ENCODE measurements around the gene EPHA8.

Gene EPHA8

DNA sequence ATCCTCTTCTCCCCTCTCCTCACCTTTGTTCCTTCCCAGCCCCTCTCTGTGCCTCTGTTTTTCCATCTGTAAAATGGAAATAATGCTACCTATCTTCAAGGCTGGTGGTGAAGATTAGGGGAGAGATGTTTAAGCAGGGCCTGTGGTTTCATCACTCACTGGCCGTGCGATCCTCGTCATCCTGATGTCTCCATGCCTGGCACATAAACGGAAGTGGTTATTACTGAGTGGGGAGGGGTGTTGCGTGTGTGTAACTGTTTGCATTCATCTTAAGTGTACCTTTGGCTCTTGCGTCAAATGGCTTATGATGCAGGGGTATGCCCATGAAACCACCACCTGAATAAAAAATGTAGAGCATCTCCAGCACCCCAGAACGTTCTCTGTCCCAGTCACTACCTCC, 56.0 kb downstream of the EPHA8 start:
- DNase-seq (ENCODE audit: low read depth) = no peak

DNA sequence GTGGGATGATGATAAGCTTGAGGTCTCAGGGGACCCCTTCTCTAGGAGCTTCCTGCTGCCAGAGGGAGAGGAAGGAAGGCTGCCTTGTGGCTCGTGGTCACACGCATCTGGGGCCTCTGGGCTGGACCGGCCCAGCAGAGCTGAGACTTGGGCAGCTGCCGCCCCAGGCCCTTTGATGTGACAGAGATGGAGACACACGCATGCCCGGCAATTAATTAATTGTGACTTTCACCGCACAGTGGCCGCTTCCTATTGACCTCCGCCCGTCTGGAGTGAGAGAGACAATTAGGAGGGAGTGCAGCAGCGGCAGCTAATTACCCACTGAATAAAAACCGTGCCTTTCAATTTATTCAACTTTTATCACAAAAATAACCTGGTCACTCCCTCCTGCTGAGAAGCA, 56.5 kb downstream of the EPHA8 start:
- DNase-seq (ENCODE audit: low read depth) = no peak

DNA sequence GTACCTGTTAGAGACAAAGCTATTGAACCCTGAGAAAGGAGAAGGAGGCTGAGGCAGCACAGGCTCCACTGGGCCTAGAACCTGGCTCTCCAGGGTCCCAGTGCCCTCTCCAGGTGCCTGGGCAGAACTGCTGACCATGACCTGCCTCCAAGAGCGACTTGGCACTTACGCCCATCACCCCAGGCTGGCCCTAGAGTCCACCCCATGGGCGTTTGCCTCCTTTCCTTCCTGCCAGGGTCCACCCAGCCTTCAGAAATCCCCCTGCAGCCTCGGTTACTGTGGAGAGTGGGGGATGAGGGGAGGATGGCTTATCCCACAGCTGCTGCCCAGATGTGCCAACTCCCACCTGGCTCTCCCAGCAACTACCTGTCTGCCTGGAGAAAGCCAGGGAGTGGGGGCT, 58.5 kb downstream of the EPHA8 start:
- no peak for DNase-seq (ENCODE audit: low read depth)

DNA sequence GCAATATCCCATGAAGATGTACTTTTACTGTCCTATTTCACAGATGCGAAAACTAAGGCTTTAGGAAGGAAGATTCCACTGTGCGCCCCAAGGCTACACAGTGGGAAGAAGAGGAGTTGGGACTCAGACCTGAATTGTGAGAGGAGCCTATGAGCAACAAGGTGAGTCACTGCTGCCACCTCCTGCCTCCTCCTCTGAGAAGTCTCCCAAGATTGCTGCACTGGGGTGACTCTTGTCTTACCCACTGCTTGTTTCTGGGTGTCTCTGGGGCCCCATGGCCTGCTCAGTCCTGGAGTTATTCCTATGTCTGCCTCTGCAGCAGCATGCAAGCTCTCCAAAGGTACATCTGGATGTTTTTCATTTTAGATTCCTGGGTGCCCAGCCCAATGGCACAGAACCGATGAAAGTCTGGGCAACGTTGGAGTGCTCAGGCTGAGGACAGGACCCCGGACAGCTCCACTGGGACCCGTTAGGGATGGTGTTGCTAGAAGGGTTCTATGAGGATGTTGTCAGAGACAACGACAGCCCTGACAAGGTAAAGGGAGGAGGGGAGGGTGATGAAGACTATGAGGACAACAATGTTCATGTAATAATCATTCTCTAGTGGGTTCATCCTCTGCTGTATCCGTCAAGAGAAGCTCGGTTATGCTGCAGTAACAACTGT, 62.1 kb downstream of the EPHA8 start:
- DNase-seq (ENCODE audit: low read depth) = no peak

DNA sequence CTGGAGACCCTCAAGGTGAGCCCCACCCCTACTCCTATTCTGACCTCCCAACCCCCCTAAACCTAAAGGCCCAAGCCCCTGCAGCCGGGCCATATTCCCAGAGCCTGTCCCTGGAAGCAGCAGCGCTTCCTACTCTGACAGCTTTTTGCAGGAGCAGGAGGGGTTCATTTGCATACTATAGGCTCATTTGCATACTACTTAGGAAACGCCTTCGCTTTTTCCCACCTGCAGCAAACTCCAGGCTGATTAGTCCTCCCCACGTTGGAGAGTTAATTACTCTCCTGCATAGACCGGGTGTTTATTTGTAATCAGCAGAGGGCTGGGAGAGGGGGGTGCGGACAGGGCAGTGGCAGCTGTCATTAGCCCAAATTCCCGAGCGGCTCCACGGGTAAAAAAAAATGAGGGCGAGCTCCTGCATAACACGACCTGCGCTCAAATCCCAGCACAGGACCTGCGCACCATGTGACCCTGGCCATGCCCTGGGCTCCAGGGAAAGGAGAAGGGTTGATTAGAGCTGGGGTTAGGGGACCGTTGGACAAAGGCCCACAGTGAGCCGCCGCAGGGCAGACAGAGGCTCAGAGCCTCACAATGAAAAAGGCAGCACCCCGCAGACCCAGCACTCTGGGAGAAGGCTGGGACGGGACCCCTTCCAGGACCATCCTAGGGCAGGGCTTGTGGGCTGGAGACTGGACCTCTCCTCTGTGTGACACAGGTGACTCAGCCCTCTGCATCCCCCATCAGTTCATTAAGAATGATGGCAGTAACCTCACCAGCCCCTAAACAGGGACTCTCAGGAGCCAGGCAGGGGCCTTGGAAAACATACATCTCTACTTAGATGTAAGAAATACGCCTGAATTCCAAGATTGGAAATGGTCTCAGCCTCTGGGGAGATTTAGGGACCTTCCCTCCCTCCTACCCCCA, 63.2 kb downstream of the EPHA8 start:
- DNase-seq (ENCODE audit: low read depth) = no peak

DNA sequence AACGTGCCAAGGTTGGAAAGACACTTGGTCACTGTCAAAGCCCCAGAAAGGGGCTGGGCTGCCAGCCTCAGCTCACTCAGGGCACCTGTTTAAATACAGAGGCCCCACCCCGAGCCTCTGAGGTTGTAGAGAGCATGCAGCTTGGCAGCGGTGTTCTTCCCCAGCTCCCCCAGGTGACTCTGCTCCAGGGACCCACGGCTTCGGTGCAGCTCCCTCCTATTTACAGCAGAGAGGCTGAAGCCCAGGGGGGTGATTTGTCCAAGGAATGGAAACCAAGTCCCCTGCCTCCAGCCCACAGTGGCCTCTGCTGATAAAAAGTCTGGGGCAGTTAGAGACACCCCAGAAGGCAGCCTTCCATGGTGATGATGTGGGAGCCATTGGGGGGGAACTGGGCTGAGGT, 64.0 kb downstream of the EPHA8 start:
- no peak for DNase-seq (ENCODE audit: low read depth)

DNA sequence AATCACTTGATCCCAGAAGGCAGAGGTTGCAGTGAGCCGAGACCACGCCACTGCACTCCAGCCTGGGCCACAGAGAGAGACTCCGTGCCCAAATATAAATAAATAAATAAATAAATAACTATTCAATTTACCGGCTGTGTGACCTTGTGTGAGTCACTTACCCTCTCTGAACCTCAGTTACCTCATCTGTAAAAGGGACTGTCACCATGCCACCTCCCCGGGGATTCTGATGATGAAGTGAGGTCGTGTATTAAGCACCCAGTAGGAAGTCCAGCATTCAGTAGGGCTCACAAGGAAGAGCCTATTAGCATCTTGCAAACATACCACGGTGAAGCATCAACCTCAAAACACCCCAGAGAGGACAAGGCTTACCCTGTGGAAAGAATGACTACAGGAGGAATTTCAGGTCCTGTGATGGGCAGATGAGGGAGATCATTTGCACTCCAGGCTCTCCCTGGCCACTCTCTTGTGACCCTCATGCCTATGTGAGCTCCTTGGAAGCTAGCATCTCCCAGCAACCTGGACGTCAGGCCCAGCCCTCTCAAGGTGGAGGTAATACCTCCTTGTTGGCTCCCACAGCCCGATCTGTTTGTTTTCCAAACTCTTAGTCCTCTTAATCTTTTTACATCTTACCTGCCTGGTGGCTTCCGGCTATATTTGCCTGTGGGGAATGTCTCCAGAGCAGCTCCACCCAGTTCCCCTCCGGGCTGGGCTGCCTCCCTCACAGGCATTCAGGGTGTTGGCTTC, 65.6 kb downstream of the EPHA8 start:
- no peak for DNase-seq (ENCODE audit: low read depth)

DNA sequence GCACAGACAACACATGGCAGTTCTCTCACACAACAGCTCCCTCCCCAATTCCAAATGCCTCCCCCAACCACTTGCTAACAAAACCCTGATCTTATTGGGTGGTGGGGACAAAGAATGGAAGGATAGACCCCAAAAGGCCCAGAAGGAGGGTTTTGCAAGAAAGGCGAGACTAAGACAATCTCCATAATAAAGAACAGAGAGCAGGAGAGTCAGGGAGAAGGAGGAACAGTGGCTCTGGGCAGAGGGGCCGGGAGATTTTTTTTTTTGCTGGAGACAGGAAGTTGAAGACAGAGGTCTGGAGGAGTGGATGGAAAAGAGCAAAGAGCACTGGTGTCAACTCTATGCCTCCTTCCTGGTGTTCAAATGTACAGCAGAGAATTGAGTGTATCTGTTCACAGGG, 66.6 kb downstream of the EPHA8 start:
- no peak for DNase-seq (ENCODE audit: low read depth)

DNA sequence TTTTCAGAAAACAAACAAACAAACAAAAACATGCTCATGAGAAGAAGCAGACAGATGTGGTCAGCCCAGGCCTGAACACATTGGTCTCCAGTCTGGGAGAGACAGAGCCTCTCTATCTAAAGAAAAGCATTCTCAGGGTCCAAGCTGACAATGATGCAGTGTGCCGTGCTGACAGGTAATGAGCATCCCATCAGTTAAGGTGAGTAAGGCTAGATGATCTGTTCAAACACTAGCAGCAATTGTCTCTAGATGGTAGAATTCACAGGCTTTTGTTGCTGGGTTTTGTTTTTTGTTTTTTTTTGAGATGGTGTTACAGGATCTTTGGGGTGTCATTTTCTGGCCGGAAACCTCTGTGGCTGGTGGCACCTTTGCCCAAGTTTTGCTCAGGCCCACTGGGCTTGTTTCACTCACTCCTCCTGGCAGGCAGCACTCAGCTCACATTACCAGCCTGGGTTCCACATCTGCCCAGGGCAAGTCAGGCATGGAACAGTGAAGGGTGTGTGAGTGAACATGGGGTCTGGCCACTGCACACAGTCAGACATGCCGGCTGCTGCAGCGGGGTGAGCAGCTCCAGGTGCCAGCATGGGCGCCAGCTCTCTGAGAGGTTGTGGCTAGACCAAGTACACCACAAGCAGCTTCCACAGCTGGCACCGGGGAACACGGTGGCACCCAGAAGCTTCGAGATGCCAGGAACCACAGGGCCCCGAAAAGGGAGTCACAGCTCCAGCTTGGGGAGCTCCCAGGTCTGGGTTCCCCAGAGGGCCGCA, 70.6 kb downstream of the EPHA8 start:
- no peak for DNase-seq (ENCODE audit: low read depth)

DNA sequence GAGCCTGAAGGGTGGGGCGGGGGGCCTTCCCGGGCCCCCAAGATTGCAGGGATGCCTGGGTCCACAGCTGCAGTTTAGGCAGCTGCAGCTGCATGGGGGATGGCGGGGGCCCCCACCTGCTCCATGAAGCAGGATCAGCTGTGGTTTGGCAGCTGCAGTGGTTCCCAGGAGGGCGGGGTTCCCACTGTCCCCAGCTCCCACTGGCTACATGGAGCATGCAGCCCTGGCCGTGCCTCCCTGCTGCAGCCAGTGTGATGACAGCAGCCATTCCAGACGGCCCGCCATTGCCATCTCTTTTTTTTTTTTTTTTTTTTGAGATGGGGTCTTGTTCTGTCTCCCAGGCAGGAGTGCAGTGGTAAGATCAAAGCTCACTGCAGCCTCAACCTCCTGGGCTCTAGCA, 72.1 kb downstream of the EPHA8 start:
- no peak for DNase-seq (ENCODE audit: low read depth)

DNA sequence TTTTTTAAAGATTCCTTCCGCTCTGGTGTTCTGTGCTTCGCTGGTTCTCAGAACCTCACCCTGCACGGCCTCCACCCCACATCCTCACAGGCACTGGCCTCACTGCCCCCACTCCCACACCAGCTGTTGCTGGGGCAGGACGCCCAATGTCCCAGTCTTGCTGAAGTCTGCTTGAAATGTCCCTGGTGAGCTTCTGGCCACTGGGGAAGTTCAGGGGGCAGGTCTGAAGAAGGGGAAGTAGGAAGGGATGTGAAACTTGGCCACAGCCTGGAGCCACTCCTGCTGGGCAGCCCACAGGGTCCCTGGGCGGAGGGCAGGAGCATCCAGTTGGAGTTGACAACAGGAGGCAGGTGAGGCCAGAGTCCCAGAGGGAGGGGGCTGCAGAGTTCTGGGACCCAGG, 73.1 kb downstream of the EPHA8 start, which contains the start of gene C1QA:
TSS of gene C1QA (plus strand) at position 276 of the 400 bp plus-strand sequence. CDS start 989 bp downstream, outside the sequence.
- DNase-seq (ENCODE audit: low read depth) = no peak

DNA sequence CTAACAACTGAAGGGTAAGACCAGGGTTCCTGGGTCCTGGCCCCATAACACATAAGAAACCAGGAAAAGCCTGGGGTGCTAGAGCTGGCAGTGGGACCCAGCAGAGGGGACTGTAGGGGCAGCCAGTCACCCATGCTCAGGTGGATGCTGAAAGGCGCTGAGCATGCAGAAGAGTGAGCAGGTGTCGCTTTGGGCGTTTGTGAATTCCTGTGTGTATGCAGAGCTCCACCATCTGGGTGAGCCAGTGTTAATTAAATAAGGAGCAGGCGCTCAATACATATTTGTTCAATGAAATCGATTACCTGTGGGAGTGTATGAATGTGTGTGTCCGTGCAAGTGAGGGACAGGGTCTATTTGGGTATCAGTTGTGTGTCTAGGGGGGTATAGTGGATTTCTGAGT, 73.6 kb downstream of the EPHA8 start:
- DNase-seq (ENCODE audit: low read depth) = no peak

DNA sequence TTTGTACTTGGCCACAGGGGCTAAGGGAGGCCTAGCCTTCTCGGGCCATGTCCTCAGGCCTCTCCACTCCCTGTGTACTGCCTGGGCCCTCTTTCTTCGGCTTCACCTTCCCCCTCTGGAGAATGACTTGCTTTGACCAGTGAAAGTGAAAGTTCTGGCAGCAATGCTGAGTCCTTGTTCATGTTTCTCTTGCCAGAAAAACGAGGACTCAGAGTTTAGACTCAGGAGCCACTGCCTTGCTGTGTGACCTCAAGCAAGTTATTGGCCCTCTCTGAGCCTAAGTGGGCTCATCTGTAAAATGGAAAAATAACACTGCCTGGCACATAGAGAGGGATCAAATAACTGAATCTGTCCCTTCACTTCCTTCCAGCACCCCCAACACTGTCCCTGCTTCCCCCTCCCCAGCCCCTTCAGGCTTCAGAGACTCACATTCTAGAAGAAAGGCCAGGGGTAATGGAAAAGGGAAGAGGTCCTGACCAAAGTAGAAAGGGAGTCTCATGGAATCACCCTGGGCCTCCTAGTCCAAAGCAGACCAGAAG, 74.7 kb downstream of the EPHA8 start:
- no peak for DNase-seq (ENCODE audit: low read depth)

DNA sequence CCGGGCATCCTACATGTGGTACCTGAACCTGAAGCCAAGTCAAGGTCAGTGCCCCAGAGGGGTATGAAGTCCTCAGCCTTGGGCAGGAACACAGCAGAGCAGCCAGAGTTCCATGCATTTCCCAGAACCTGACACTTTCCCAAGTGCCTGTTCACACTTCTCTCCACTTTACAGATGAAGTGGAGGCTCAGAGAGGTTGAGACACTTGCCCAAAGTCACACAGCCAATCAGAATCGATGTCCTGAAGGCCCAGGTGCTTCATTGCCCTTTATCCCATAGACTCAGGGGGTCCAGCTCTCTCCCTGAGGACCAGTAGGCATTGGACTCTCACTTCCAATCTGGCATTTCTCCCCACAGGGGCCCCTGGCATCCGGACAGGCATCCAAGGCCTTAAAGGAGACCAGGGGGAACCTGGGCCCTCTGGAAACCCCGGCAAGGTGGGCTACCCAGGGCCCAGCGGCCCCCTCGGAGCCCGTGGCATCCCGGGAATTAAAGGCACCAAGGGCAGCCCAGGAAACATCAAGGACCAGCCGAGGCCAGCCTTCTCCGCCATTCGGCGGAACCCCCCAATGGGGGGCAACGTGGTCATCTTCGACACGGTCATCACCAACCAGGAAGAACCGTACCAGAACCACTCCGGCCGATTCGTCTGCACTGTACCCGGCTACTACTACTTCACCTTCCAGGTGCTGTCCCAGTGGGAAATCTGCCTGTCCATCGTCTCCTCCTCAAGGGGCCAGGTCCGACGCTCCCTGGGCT, 75.4 kb downstream of the EPHA8 start:
- DNase-seq (ENCODE audit: low read depth) = no peak

DNA sequence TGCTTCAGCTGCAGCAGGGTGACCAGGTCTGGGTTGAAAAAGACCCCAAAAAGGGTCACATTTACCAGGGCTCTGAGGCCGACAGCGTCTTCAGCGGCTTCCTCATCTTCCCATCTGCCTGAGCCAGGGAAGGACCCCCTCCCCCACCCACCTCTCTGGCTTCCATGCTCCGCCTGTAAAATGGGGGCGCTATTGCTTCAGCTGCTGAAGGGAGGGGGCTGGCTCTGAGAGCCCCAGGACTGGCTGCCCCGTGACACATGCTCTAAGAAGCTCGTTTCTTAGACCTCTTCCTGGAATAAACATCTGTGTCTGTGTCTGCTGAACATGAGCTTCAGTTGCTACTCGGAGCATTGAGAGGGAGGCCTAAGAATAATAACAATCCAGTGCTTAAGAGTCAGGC, 76.0 kb downstream of the EPHA8 start:
- DNase-seq (ENCODE audit: low read depth) = no peak

DNA sequence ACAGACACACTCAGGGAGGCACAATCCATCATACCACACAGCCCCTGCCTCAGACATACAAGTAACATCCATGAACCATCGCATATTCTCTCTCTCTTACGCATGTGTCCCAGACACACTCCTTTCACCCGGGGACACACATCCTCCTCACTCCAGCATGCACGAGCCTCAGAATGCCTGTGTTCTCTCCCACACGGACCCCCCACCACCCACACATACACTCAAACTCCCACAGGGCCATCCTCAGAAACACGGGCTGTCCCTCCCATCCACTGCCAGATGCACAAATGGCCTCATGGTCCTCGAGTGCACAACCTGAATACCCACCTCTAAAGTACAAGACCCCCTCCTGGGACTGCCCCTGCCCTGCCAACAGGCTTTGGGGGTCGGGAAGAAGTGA, 78.0 kb downstream of the EPHA8 start:
- DNase-seq (ENCODE audit: low read depth) = no peak

DNA sequence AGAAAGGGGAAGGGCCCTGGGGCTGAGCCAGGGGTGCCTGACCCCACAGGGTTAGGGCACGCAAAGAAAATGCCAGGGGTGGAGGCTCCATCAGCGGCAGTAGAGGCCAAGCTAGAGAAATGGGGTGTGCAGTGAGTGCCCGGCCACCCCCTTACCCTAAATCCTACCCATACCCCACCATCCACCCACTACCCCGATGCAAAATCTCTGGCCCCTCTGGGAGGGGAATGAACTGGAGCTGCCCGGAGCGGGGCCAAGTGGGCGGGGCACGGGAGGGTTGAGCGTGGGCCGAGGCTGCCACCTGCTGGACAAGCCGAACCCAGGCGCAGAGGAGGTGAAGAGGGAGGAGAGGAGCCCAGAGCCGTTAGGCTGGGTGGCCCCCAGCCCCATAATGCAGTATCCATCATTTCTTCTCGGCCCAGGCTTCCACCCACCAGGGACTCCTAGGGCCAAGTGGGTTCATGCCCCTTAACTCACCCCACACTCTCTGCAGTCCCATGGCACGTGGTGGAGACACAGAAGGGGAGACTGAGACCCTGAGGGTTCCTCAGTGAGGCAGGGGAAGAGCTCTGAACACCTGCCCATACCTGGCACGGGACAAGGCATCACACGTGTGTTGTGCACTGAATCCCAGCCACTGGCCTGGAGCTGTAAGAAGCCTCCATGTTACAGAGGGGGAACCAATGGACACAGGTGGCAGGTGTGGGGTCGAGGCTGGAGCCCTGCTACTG, 78.8 kb downstream of the EPHA8 start:
- DNase-seq (ENCODE audit: low read depth) = peak; percentile 68

DNA sequence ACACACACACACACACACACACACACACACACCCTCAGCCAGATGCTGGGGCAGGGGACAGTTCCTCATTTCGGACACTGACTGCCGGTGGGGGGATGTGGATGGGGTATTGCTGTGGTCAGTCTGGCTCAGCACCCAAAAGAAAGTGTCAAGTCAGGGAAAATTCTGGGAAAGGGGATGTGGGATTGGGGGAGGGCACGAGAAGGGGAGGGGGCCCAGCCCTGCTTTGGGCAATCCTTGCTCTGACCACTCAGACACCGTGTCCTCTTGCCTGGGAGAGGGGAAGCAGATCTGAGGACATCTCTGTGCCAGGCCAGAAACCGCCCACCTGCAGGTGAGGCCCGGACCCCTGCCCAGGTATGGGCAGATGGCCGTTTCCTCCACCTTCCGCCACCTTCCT, 80.1 kb downstream of the EPHA8 start, which contains the start of gene C1QC:
TSS of gene C1QC (plus strand) at position 253 of the 400 bp plus-strand sequence. CDS start 391 bp downstream, outside the sequence.
- no peak for DNase-seq (ENCODE audit: low read depth)

DNA sequence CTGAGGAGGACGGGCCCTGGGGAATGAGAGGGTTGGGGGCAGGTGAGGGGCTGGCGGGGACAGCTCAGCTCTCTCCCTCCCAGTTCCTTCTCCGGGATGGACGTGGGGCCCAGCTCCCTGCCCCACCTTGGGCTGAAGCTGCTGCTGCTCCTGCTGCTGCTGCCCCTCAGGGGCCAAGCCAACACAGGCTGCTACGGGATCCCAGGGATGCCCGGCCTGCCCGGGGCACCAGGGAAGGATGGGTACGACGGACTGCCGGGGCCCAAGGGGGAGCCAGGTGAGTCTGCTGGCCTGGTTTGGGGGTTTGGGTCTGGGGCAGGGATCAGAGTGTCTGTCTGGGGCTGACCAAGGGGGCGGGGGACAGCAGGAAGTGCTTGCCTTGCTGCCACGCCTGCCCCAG, 80.6 kb downstream of the EPHA8 start:
- DNase-seq (ENCODE audit: low read depth) = no peak

DNA sequence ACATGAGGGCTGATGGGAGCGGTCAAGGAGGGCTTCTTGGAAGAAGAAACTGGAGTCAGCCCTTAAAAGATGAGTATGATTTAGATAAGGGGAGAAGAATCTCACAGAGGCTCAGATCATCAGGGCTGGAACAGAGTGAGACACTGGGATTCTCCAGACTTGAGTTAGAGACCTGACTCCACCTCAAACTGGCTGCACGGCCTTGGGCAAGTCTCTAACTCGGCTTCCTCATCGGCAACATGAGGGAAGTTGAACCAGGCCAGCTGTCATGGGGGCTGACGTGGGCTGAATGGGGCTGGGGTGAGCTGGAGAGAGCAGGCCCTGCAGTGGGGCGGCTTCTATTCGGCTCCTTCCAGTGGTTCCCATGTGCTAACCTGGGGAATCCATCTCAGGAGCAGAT, 82.6 kb downstream of the EPHA8 start:
- DNase-seq (ENCODE audit: low read depth) = no peak
